IMR-90 (cell line): ENCODE data around the gene MUC5AC. TPM values are rescaled to one million over a fixed set of nuclear protein-coding genes. Genes with fewer than 3 reads are reported as not detected.

Experiments used
- ATAC-seq: fragments of 200-7000 bp; cut with Tn5 transposase; 2 replicates; pipeline ENCODE4 v1.9.1; 2020; ENCODE audit warnings: low read depth, mild to moderate bottlenecking, moderate library complexity
- BruUV-seq: library from RNA; stranded (reverse); fragments of 400-500 nt; replicated peaks from 2 replicates; lab custom pipeline; 2021; lab: Mats Ljungman, UMichigan
- CTCF ChIA-PET: fragments of 300-600 bp; formaldehyde crosslinking; extraction: SDS; loops from one replicate; lab custom pipeline; 2021; ENCODE audit warnings: antibody characterized with exemption; lab: Yijun Ruan, JAX
- POLR2A ChIA-PET: fragments of 300-600 bp; sonication (Branson Sonifier 250); formaldehyde crosslinking; loops from one replicate; lab custom pipeline; 2022; ENCODE audit warnings: antibody characterized with exemption; ENCODE audit not compliant: unreplicated experiment; lab: Charles Lee
- DNase-seq: peaks from one replicate; pipeline ENCODE4 v3.0.0; 2013
- H2AFZ ChIP-seq: replicated peaks from 2 replicates; pipeline ENCODE3; 2013; ENCODE audit warnings: low read length, mild to moderate bottlenecking; ENCODE audit not compliant: poor library complexity
- H2AK5ac ChIP-seq: 2 replicates; pipeline ENCODE4 v1.6.1; 2013; ENCODE audit warnings: low read depth, low read length, inconsistent platforms
- H2AK9ac ChIP-seq: replicated peaks from 2 replicates; pipeline ENCODE3; 2013; ENCODE audit warnings: mild to moderate bottlenecking, low read depth, low read length, moderate library complexity; ENCODE audit not compliant: poor library complexity
- H2BK120ac ChIP-seq: 2 replicates; pipeline ENCODE4 v1.6.1; 2013; ENCODE audit warnings: low read depth, low read length, inconsistent platforms
- H2BK15ac ChIP-seq: 3 replicates; pipeline ENCODE4 v1.6.1; 2013; ENCODE audit warnings: low read depth, low read length, inconsistent platforms
- H2BK20ac ChIP-seq: 2 replicates; pipeline ENCODE4 v1.6.1; 2013; ENCODE audit warnings: low read depth, mild to moderate bottlenecking, inconsistent platforms, low read length, moderate library complexity
- H2BK5ac ChIP-seq: 2 replicates; pipeline ENCODE4 v1.6.1; 2013; ENCODE audit warnings: mild to moderate bottlenecking, low read depth, low read length, inconsistent platforms; ENCODE audit not compliant: poor library complexity, severe bottlenecking
- H3K14ac ChIP-seq: replicated peaks from 2 replicates; pipeline ENCODE4 v1.6.1; 2013; ENCODE audit warnings: low read depth, low read length, inconsistent platforms
- H3K18ac ChIP-seq: 2 replicates; pipeline ENCODE4 v1.6.1; 2013; ENCODE audit warnings: low read depth, low read length, control low read depth
- H3K23ac ChIP-seq: 2 replicates; pipeline ENCODE4 v1.6.1; 2013; ENCODE audit warnings: low read depth, low read length, inconsistent platforms
- H3K27ac ChIP-seq: 2 replicates; pipeline ENCODE4 v1.5.1; 2013; ENCODE audit warnings: mild to moderate bottlenecking, control low read depth, low read length; ENCODE audit not compliant: insufficient read depth
- H3K27me3 ChIP-seq: 2 replicates; pipeline ENCODE4 v1.6.1; 2013; ENCODE audit warnings: low read length; ENCODE audit not compliant: control insufficient read depth, insufficient read depth
- H3K36me3 ChIP-seq: 2 replicates; pipeline ENCODE4 v1.6.1; 2013; ENCODE audit warnings: low read length, mixed read lengths; ENCODE audit not compliant: control insufficient read depth, insufficient read depth
- H3K4ac ChIP-seq: 2 replicates; pipeline ENCODE4 v1.6.1; 2013; ENCODE audit warnings: low read depth, low read length, inconsistent platforms
- H3K4me1 ChIP-seq: 2 replicates; pipeline ENCODE4 v1.6.1; 2013; ENCODE audit warnings: low read length, mixed read lengths; ENCODE audit not compliant: control insufficient read depth, insufficient read depth
- H3K4me2 ChIP-seq: 2 replicates; pipeline ENCODE4 v1.6.1; 2013; ENCODE audit warnings: low read depth, mild to moderate bottlenecking, control low read depth, low read length, moderate library complexity
- H3K4me3 ChIP-seq: 2 replicates; pipeline ENCODE4 v1.5.1; 2013; ENCODE audit warnings: low read depth, mild to moderate bottlenecking, control low read depth, low read length, moderate library complexity; ENCODE audit not compliant: insufficient read depth
- H3K56ac ChIP-seq: 2 replicates; pipeline ENCODE4 v1.6.1; 2013; ENCODE audit warnings: low read length, inconsistent platforms; ENCODE audit not compliant: insufficient read depth; ENCODE audit errors: extremely low read depth
- H3K79me1 ChIP-seq, 2 experiments: 2 replicates each; pipeline ENCODE4 v1.6.1; 2013; ENCODE audit warnings: low read length in 2 of 2, inconsistent platforms in 1 of 2, low read depth in 1 of 2
- H3K9ac ChIP-seq: 2 replicates; pipeline ENCODE4 v1.6.1; 2013; ENCODE audit warnings: low read depth, low read length, control low read depth
- H3K9me1 ChIP-seq: 2 replicates; pipeline ENCODE4 v1.6.1; 2013; ENCODE audit warnings: low read length, inconsistent platforms; ENCODE audit not compliant: insufficient read depth
- H3K9me3 ChIP-seq: 2 replicates; pipeline ENCODE4 v1.6.1; 2013; ENCODE audit warnings: low read length; ENCODE audit not compliant: control insufficient read depth, insufficient read depth
- H4K20me1 ChIP-seq: 2 replicates; pipeline ENCODE4 v1.6.1; 2013; ENCODE audit warnings: low read length, inconsistent platforms; ENCODE audit not compliant: insufficient read depth
- H4K5ac ChIP-seq: 2 replicates; pipeline ENCODE4 v1.6.1; 2013; ENCODE audit warnings: mild to moderate bottlenecking, low read depth, low read length, control low read depth
- H4K8ac ChIP-seq, 2 experiments: 2 replicates each; pipeline ENCODE4 v1.6.1; 2013; ENCODE audit warnings: low read depth in 2 of 2, low read length in 2 of 2, control low read depth in 1 of 2, inconsistent platforms in 1 of 2
- H4K91ac ChIP-seq: 2 replicates; pipeline ENCODE4 v1.6.1; 2013; ENCODE audit warnings: low read depth, low read length, inconsistent platforms; ENCODE audit not compliant: insufficient read depth
- CEBPB ChIP-seq: IDR thresholded peaks from 2 replicates; pipeline ENCODE4 v1.6.1; 2012; ENCODE audit warnings: low read depth, low read length, improper control_type of control experiment
- CHD1 ChIP-seq: IDR thresholded peaks from 2 replicates; pipeline ENCODE4 v1.6.1; 2012; ENCODE audit warnings: low read depth, low read length, improper control_type of control experiment
- CTCF ChIP-seq: conservative IDR thresholded peaks from 2 replicates; pipeline ENCODE4 v1.5.1; 2012; ENCODE audit warnings: mild to moderate bottlenecking, low read depth, low read length, improper control_type of control experiment
- ELK1 ChIP-seq: fragments of 150-350 bp; IDR thresholded peaks from 2 replicates; pipeline ENCODE4 v1.6.1; 2016; ENCODE audit warnings: low read depth, mild to moderate bottlenecking, low read length, moderate library complexity, borderline replicate concordance
- FOS ChIP-seq: fragments of 150-350 bp; IDR thresholded peaks from 2 replicates; pipeline ENCODE4 v1.6.1; 2016; ENCODE audit warnings: low read depth, low read length
- MAFK ChIP-seq: IDR thresholded peaks from 2 replicates; pipeline ENCODE4 v1.6.1; 2012; ENCODE audit warnings: low read depth, low read length, improper control_type of control experiment
- MAZ ChIP-seq: IDR thresholded peaks from 2 replicates; pipeline ENCODE4 v1.6.1; 2012; ENCODE audit warnings: low read depth, mild to moderate bottlenecking, low read length, improper control_type of control experiment, moderate library complexity, borderline replicate concordance
- POLR2A ChIP-seq: IDR thresholded peaks from 2 replicates; pipeline ENCODE4 v1.6.1; 2012; ENCODE audit warnings: mild to moderate bottlenecking, low read depth, low read length
- RAD21 ChIP-seq: IDR thresholded peaks from 2 replicates; pipeline ENCODE4 v1.6.1; 2012; ENCODE audit warnings: low read length, improper control_type of control experiment
- RCOR1 ChIP-seq: IDR thresholded peaks from 2 replicates; pipeline ENCODE4 v1.6.1; 2012; ENCODE audit warnings: mild to moderate bottlenecking, low read length, improper control_type of control experiment; ENCODE audit not compliant: insufficient replicate concordance
- RFX5 ChIP-seq: IDR thresholded peaks from 2 replicates; pipeline ENCODE4 v1.8.0; 2012; ENCODE audit warnings: low read depth, mild to moderate bottlenecking, low read length, moderate library complexity
- SMC3 ChIP-seq: fragments of 150-350 bp; IDR thresholded peaks from 2 replicates; pipeline ENCODE4 v1.6.1; 2016; ENCODE audit warnings: low read depth, mild to moderate bottlenecking, antibody characterized with exemption, low read length, moderate library complexity
- USF2 ChIP-seq: fragments of 150-350 bp; IDR thresholded peaks from 2 replicates; pipeline ENCODE4 v1.6.1; 2017; ENCODE audit warnings: mild to moderate bottlenecking, antibody characterized with exemption, low read length, low read depth
- WGBS, 2 experiments: methylation state at CpG; one replicate each; pipeline versions ENCODE4 v1.1.5 to v1.1.7; 2013; ENCODE audit warnings: missing lambda C conversion rate in 2 of 2; ENCODE audit not compliant: insufficient read length in 1 of 2; ENCODE audit errors: extremely low coverage in 2 of 2; 5-methylcytosine and 5-hydroxymethylcytosine counted together
- dilution Hi-C: fragments of 300-500 bp; cut with HindIII; formaldehyde crosslinking; loops from one replicate; pipeline ENCODE4 v1.14.3; 2018; ENCODE audit warnings: low sequenced_read_pairs; ENCODE audit not compliant: unreplicated experiment
- in situ Hi-C: fragments of 300-500 bp; cut with MboI; formaldehyde crosslinking; loops from 3 replicates; pipeline ENCODE4 v1.14.3; 2019; ENCODE audit warnings: low sequenced_read_pairs, inconsistent platforms, mixed read lengths
- intact Hi-C: fragments of 100-400 bp; cut with micrococcal nuclease; formaldehyde crosslinking; loops from 2 replicates; pipeline ENCODE4 v1.10.0; 2022
- polyA plus RNA-seq, 3 experiments: library from polyadenylated mRNA; depleted of rRNA; stranded (reverse); fragments of >200 nt; gene quantifications; 2 replicates each; pipeline ENCODE4 v1.2.3, GENCODE V29; 2012; ENCODE audit warnings: low replicate concordance in 1 of 3
- total RNA-seq: library from RNA; depleted of rRNA; stranded (reverse); fragments of >200 nt; gene quantifications from 2 replicates; pipeline ENCODE4 v1.2.3, GENCODE V29; 2012

The MUC5AC gene
- total and polyA plus RNA-seq, 2 of the 4 experiments (the other 2 are of a cell fraction) = 0.02 TPM; not detected in 1

DNA sequence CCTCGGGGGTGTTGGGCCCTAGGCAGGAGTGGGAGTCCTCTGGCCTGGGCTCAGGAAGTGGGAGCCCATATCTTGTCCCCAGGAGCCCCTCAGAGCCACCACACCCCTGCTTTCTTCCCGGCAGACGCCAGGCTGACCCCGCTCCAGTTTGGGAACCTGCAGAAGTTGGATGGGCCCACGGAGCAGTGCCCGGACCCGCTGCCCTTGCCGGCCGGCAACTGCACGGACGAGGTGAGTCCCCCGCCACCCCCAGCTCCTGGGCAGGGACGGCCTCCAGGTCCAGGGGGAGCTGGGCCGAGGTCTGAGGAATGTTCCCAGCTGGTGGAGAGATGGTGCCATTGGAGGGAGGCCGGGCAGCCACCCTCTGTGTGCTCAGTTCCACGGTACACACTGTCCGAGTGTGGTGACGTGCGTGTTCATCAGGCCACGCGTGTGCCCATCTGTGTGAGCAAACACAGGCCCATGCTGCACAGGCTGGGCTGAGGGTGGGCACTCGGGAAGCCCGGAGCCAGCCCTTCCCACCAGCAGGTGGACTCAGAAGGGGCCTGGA, 69.9 kb downstream of the MUC5AC start:
- H3K36me3 ChIP-seq = no peaks in the 10 kb centered on the region
- DNase-seq (no peak), ATAC-seq (no peak)
- H3K79me1 ChIP-seq = no peaks in the 10 kb centered on the region
- H2AFZ ChIP-seq = no peak overlapping the region
- no peaks in the 10 kb centered on the region; the same call in 1 of the 2 replicates for H4K20me1 ChIP-seq
- H2BK20ac ChIP-seq = no peak overlapping the region
- peaks cover 6% of the 10 kb centered on the region; the same call in 1 of the 2 replicates for H3K27me3 ChIP-seq
- H3K23ac ChIP-seq = no peak overlapping the region
- H4K91ac ChIP-seq = no peak overlapping the region
- H3K4me1 ChIP-seq = no peaks in the 10 kb centered on the region
- no peak overlapping the region for H2BK120ac ChIP-seq
- no peak overlapping the region for H4K5ac ChIP-seq
- no peak overlapping the region for H3K18ac ChIP-seq
- POLR2A ChIA-PET = no interaction called here
- TF ChIP-seq MAFK (no peak), FOS (no peak), SMC3 (no peak), CEBPB (no peak), RFX5 (no peak), USF2 (no peak), CHD1 (no peak), ELK1 (no peak), MAZ (no peak), RCOR1 (no peak), CTCF (no peak), POLR2A (no peak), RAD21 (no peak)
- H3K9ac ChIP-seq = no peak overlapping the region
- no peak overlapping the region for H3K4me2 ChIP-seq
- in situ Hi-C loops = no loop called here
- intact Hi-C loops = no loop called here
- no peak overlapping the region for H3K4ac ChIP-seq
- no peaks in the 10 kb centered on the region for H3K9me1 ChIP-seq
- BruUV-seq = no TSS peak
- WGBS, 2 experiments = 65% methylated on average over 4 of the region's 23 CpGs; no CpG with 5 or more reads in 1 of the 2 experiments
- H3K4me3 ChIP-seq = no peak overlapping the region
- H2AK5ac ChIP-seq = no peak overlapping the region
- CTCF ChIA-PET = interaction anchor here (1.1 kb wide), 1 partner anchor 10 kb away, joined by 3 read pairs; no protein-coding TSS in a partner anchor
- H3K14ac ChIP-seq = no peak overlapping the region
- no peak overlapping the region for H3K27ac ChIP-seq
- no peak overlapping the region for H2AK9ac ChIP-seq
- H3K9me3 ChIP-seq = no peaks in the 10 kb centered on the region
- no peak overlapping the region for H4K8ac ChIP-seq
- no peak overlapping the region for H3K56ac ChIP-seq
- no peak overlapping the region for H2BK15ac ChIP-seq
- dilution Hi-C loops = no loop called here
- no peak overlapping the region for H2BK5ac ChIP-seq
